ENCODE results near the gene FXR1.

DNA sequence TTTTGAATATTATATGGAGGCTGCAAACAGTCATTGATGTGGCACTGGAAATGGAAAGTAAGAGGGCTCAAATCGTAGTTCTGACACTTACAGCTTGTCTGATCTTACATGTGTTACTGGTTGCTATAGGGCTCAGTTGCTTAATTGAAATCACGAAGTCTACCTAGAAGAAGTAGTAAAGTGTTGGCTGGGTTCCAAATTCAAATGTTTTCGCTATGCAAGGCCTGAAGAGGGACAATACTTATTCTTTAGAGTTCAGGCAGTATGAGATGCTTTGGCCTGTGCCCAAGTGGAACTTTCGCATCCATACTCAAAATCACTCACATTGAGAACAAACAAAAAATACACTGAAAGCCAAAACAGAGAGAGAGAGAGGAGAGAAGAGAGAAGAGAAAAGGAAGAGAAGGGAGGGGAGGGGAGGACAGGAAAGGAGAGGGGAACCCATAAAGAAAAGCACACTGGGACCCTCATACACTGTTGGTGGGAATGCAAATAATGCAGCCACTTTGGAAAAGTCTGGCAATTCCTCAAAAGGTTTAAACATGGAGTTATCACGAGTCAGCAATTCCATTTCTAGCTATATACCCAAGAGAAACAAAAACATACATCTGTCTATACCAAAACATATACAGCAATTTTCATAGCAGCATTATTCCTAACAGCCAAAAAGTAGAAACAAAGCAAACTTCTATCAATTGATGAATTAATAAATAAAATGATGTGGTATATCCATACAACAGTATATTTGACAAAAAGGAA, 2.9 kb upstream of the FXR1 start:
- TF ChIP-seq, protein P1, sequence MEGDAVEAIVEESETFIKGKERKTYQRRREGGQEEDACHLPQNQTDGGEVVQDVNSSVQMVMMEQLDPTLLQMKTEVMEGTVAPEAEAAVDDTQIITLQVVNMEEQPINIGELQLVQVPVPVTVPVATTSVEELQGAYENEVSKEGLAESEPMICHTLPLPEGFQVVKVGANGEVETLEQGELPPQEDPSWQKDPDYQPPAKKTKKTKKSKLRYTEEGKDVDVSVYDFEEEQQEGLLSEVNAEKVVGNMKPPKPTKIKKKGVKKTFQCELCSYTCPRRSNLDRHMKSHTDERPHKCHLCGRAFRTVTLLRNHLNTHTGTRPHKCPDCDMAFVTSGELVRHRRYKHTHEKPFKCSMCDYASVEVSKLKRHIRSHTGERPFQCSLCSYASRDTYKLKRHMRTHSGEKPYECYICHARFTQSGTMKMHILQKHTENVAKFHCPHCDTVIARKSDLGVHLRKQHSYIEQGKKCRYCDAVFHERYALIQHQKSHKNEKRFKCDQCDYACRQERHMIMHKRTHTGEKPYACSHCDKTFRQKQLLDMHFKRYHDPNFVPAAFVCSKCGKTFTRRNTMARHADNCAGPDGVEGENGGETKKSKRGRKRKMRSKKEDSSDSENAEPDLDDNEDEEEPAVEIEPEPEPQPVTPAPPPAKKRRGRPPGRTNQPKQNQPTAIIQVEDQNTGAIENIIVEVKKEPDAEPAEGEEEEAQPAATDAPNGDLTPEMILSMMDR (conservative IDR thresholded peaks at IDR 0.05; ENCODE audit: low read depth, low read length), result no peak
- TF ChIP-seq POLR2A (IDR thresholded peaks at IDR 0.05; ENCODE audit: low read depth, low read length) (no peak), RFX5 (IDR thresholded peaks at IDR 0.05; ENCODE audit: low read depth, low read length) (no peak), FOS (IDR thresholded peaks at IDR 0.05; ENCODE audit: low read depth, low read length) (no peak), MAFK (IDR thresholded peaks at IDR 0.05; ENCODE audit: low read depth, low read length) (peak; percentile 94), NFE2L2 (IDR thresholded peaks at IDR 0.05; ENCODE audit: low read depth, low read length) (no peak), CEBPB (IDR thresholded peaks at IDR 0.05; ENCODE audit: low read depth, low read length) (no peak)
- TF ChIP-seq, protein P2, sequence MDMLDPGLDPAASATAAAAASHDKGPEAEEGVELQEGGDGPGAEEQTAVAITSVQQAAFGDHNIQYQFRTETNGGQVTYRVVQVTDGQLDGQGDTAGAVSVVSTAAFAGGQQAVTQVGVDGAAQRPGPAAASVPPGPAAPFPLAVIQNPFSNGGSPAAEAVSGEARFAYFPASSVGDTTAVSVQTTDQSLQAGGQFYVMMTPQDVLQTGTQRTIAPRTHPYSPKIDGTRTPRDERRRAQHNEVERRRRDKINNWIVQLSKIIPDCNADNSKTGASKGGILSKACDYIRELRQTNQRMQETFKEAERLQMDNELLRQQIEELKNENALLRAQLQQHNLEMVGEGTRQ (IDR thresholded peaks at IDR 0.05; ENCODE audit: low read depth, low read length), result no peak
- TF ChIP-seq, protein P3, sequence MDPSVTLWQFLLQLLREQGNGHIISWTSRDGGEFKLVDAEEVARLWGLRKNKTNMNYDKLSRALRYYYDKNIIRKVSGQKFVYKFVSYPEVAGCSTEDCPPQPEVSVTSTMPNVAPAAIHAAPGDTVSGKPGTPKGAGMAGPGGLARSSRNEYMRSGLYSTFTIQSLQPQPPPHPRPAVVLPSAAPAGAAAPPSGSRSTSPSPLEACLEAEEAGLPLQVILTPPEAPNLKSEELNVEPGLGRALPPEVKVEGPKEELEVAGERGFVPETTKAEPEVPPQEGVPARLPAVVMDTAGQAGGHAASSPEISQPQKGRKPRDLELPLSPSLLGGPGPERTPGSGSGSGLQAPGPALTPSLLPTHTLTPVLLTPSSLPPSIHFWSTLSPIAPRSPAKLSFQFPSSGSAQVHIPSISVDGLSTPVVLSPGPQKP (IDR thresholded peaks at IDR 0.05; ENCODE audit: borderline replicate concordance, low read depth, low read length), result no peak
